ENCODE results near the gene GCNA. TPM values are rescaled to one million over a fixed set of nuclear protein-coding genes. Genes with fewer than 3 reads are reported as not detected.
"Not testable (repeated sequence)": the region's sequence is repeated elsewhere in the genome, so short reads cannot be mapped to it uniquely, and the experiment has no call there.

Gene GCNA
- total RNA-seq, 2 donors from 2014 or later: 2.1 to 2.3 TPM

DNA sequence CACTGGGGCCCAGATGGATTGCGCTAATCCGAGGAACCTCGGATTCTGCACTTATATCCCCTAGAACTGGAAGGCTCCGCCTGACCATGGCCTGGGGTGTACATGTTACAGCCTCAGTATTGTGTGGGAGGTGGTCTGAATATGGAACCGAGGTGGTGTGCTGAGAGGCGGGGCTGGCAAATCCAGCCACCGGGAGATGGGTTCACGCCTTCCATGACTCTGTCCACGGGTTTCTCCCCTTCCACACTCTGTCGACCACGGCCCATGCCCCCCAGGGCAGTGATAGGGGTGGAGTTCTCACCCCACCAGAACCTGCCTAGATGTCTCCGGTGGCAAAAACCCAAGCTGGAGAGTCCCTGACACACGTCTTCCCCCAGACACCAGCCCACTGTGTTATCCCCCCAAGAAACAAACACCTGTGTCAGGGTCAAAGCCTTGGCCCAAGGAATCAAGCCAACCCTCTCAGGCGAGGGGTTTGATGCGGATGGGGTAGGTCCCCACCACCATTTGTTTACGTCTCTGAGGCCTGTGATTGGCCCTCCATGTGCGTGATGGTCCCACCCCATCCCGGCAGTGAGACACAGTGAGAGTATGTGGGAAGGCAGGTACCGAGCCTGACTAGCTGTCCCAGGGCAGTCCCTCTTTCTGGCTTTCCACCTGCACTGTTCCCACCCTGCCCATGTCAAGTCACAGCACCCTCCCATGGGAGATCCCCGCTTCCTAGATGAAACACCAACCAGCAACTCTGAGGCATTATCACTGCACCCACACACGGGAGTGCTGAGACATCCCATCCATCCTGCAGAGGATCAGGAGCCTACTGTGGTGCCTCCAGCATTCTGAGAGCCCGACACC, 82.6 kb downstream of the GCNA start:
- H3K4me1 ChIP-seq (ENCODE audit: control insufficient read depth, insufficient read depth, low read length): no peaks in the 10 kb centered on the region
- no peak overlapping the region for H3K27ac Mint-ChIP-seq
- H3K4me1 Mint-ChIP-seq: no peaks in the 10 kb centered on the region
- H3K9ac ChIP-seq (ENCODE audit: extremely low read depth, low read length, poor library complexity, severe bottlenecking): no peak overlapping the region
- H3K9me3 Mint-ChIP-seq: peaks cover 79% of the 10 kb centered on the region
- no peaks in the 10 kb centered on the region for H3K27me3 Mint-ChIP-seq (ENCODE audit: insufficient read depth)
- 90 to 100% methylated on average over 2 to 15 of the region's 22 CpGs for WGBS, 2 experiments (ENCODE audit: insufficient coverage in 1 of 2, insufficient read length in 1 of 2)
- no peak overlapping the region for H3K4me3 Mint-ChIP-seq
- H3K27me3 ChIP-seq (ENCODE audit: control insufficient read depth, insufficient read depth, low read length, poor library complexity, severe bottlenecking): no peaks in the 10 kb centered on the region
- no peaks in the 10 kb centered on the region for H3K9me3 ChIP-seq (ENCODE audit: control insufficient read depth, low read length)
- H3K27ac ChIP-seq (ENCODE audit: low read depth, low read length): no peak overlapping the region
- no peak for DNase-seq
- no peaks in the 10 kb centered on the region for H3K36me3 Mint-ChIP-seq (ENCODE audit: low read depth)
- H3K4me3 ChIP-seq (ENCODE audit: low read length): no peak overlapping the region
- TF ChIP-seq, protein P1, sequence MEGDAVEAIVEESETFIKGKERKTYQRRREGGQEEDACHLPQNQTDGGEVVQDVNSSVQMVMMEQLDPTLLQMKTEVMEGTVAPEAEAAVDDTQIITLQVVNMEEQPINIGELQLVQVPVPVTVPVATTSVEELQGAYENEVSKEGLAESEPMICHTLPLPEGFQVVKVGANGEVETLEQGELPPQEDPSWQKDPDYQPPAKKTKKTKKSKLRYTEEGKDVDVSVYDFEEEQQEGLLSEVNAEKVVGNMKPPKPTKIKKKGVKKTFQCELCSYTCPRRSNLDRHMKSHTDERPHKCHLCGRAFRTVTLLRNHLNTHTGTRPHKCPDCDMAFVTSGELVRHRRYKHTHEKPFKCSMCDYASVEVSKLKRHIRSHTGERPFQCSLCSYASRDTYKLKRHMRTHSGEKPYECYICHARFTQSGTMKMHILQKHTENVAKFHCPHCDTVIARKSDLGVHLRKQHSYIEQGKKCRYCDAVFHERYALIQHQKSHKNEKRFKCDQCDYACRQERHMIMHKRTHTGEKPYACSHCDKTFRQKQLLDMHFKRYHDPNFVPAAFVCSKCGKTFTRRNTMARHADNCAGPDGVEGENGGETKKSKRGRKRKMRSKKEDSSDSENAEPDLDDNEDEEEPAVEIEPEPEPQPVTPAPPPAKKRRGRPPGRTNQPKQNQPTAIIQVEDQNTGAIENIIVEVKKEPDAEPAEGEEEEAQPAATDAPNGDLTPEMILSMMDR (conservative IDR thresholded peaks at IDR 0.05): no peak
- H3K36me3 ChIP-seq (ENCODE audit: control insufficient read depth, insufficient read depth, low read length): no peaks in the 10 kb centered on the region

DNA sequence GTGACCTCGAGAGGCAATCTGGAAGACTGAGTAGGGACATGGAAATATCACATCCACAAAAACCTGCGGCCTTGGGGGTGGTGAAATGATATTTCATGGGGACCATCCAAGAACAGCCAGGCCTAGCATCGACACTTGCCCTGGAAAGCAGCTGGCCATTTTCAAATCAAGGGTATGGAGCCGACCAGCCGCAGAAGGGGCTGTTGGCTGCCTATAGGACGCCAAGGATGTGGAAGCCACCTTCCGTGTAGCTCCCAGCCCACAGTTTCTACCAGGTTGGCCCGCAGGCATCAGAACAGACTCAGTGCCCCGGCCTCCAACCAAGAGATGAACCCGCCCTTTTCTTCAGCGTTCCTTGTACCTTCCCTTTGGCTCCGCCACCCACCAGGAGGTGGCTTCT, 83.7 kb downstream of the GCNA start:
- Histone ChIP-seq H3K9ac (ENCODE audit: extremely low read depth, low read length, poor library complexity, severe bottlenecking) (no peak overlapping the region), H3K9me3 (ENCODE audit: control insufficient read depth, low read length) (no peaks in the 10 kb centered on the region), H3K36me3 (ENCODE audit: control insufficient read depth, insufficient read depth, low read length) (no peaks in the 10 kb centered on the region), H3K27me3 (ENCODE audit: control insufficient read depth, insufficient read depth, low read length, poor library complexity, severe bottlenecking) (no peaks in the 10 kb centered on the region), H3K27ac (ENCODE audit: low read depth, low read length) (no peak overlapping the region), H3K4me1 (ENCODE audit: control insufficient read depth, insufficient read depth, low read length) (no peaks in the 10 kb centered on the region), H3K4me3 (ENCODE audit: low read length) (no peak overlapping the region)
- Mint-ChIP-seq H3K4me1 (no peaks in the 10 kb centered on the region), H3K36me3 (ENCODE audit: low read depth) (no peaks in the 10 kb centered on the region), H3K9me3 (peaks cover 76% of the 10 kb centered on the region), H3K4me3 (no peak overlapping the region), H3K27ac (no peak overlapping the region), H3K27me3 (ENCODE audit: insufficient read depth) (no peaks in the 10 kb centered on the region)
- 87 to 95% methylated on average over 3 to 12 of the region's 12 CpGs for WGBS, 2 experiments (ENCODE audit: insufficient coverage in 1 of 2, insufficient read length in 1 of 2)
- TF ChIP-seq, protein P1 (conservative IDR thresholded peaks at IDR 0.05): no peak
- DNase-seq: no peak

DNA sequence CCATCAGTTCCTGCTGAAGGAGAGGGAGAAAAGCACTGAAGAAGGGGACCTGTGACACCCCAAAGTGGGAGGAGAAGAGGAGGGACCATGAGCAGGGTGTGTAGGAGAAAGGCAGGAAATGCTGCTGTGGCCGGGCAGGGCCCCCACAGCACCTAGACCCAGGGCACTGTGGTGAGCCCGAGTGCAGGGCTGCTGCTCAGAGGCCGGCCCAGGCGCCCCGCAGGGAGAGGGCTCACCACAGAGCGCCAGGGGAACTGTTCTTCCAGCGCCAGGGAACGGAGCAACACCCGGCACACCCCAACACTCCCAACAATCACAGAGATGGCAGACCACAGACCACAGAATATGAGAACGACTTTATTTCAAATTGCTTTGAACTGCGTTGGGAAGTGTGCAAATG, 84.4 kb downstream of the GCNA start:
- H3K9me3 Mint-ChIP-seq: peaks cover 76% of the 10 kb centered on the region
- 76 to 88% methylated on average over 2 to 9 of the region's 11 CpGs for WGBS, 2 experiments (ENCODE audit: insufficient coverage in 1 of 2, insufficient read length in 1 of 2)

More for the DNA sequence above, 84.4 kb downstream of the GCNA start:
- H3K27me3 Mint-ChIP-seq (ENCODE audit: insufficient read depth); H3K4me3 Mint-ChIP-seq; H3K9me3 ChIP-seq (ENCODE audit: control insufficient read depth, low read length); H3K4me1 Mint-ChIP-seq; H3K4me3 ChIP-seq (ENCODE audit: low read length); DNase-seq; H3K9ac ChIP-seq (ENCODE audit: extremely low read depth, low read length, poor library complexity, severe bottlenecking); H3K27me3 ChIP-seq (ENCODE audit: control insufficient read depth, insufficient read depth, low read length, poor library complexity, severe bottlenecking); H3K36me3 Mint-ChIP-seq (ENCODE audit: low read depth); H3K27ac Mint-ChIP-seq; H3K27ac ChIP-seq (ENCODE audit: low read depth, low read length); H3K36me3 ChIP-seq (ENCODE audit: control insufficient read depth, insufficient read depth, low read length); H3K4me1 ChIP-seq (ENCODE audit: control insufficient read depth, insufficient read depth, low read length): not testable (repeated sequence)

Other genes starting within 250 kb of the GCNA start
- gene TAF1, start 212.1 kb upstream of the GCNA start, total RNA-seq: 10 to 100 TPM; 43.1 to 44.9 TPM
- 100 to 1,000 TPM; 114 to 153 TPM for gene OGT, start 45.3 kb upstream of the GCNA start, total RNA-seq
- gene CXCR3, start 40.1 kb downstream of the GCNA start, total RNA-seq: not detected
- gene CXorf49, start 139.8 kb downstream of the GCNA start, total RNA-seq: not detected
- gene CXorf49B, start 184.9 kb downstream of the GCNA start, total RNA-seq: not detected

All from endodermal cell (in vitro differentiated cells).